Measurements from ENCODE around the gene ELMO2. TPM values are rescaled to one million over a fixed set of nuclear protein-coding genes. Genes with fewer than 3 reads are reported as not detected.

ELMO2 gene
- polyA plus RNA-seq, 4 donors = 61.1 to 71.7 (median 67.4) TPM

GRCh38 chr20:46367967-46368901 is 38.2 kb downstream of the ELMO2 start:
- DNase-seq (ENCODE audit: low read depth in 4 of 4, low spot score in 3 of 4) = no peak

GRCh38 chr20:46367234-46367633 is 39.2 kb downstream of the ELMO2 start:
- DNase-seq (ENCODE audit: low read depth in 4 of 4, low spot score in 3 of 4) = no peak

- no peak for DNase-seq (ENCODE audit: low read depth in 4 of 4, low spot score in 3 of 4)
Measured at GRCh38 chr20:46366826-46367225, 39.6 kb downstream of the ELMO2 start.

DNA sequence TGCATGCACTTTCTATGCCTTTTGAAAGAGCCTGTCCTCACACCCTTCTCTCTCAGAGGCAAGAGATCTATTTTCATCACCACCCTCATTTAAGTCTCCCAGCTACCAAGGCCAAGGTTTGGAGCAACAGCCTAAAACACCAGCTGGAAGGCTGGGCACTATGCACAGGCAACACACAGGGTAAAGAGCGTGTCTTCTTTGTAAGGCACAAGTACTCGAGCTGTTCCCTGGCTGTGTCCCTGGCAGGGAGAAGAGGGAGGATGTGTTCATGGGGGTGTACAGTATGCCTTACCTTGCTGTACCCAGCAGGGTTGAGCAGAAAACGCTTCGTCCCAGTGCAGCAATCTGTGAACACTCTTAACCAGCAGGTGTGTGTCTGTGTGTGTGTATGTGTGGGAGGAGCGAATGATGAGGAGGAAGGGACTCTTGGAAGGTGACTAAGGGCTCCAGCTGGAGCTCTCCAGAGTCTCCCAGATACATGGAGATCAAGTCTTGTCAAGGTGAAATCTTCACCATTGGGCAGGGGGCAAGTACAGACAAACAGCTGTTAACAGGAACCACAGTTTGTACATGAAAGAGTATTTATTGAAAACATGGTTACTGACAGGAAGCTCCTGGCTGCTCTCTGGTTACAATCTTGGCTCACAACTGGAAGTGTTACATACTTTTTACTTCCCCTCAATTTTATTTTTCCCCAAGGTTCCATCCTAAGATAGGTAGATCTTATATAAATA is 40.8 kb downstream of the ELMO2 start:
- DNase-seq (ENCODE audit: low read depth in 4 of 4, low spot score in 3 of 4) = no peak

DNA sequence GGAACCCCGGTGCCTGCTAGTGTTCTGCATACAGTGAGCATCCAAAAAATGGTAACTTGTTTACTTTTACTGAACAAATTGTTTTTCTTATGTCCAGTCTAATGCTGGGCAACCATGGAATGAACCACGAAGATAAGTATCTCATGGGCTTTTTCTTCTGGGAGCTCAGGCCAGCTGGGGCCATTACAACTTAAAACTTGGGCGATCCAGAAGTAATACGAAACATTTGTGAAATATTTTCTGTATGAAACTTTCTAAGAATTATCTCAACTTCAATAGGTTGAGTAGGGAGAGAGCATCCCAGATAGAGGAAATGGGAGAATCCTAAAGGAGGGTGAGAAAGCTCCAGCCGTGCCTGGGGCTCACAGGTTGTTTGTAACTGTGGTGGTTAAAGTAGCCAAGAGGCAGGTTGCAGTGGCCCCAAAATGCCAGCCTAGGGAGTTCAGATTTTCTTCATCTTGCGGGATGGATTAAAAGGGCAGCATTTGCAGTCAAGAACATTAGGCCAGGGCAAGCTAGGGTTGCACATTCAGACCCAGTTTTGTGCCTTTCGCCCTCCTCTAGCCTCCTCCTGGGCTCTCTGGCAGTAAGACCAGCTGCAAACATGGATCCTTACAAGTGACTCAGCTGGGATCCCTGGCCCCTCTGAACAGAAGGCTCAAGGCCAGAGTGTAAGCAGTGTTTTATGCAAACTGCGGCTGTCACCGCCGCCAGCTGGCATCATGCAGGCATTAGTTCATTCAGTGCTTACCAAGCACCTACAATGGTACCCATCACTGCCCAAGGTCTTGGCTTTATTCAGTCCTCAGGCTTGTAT is 41.5 kb downstream of the ELMO2 start:
- DNase-seq (ENCODE audit: low read depth in 4 of 4, low spot score in 3 of 4) = no peak

DNA sequence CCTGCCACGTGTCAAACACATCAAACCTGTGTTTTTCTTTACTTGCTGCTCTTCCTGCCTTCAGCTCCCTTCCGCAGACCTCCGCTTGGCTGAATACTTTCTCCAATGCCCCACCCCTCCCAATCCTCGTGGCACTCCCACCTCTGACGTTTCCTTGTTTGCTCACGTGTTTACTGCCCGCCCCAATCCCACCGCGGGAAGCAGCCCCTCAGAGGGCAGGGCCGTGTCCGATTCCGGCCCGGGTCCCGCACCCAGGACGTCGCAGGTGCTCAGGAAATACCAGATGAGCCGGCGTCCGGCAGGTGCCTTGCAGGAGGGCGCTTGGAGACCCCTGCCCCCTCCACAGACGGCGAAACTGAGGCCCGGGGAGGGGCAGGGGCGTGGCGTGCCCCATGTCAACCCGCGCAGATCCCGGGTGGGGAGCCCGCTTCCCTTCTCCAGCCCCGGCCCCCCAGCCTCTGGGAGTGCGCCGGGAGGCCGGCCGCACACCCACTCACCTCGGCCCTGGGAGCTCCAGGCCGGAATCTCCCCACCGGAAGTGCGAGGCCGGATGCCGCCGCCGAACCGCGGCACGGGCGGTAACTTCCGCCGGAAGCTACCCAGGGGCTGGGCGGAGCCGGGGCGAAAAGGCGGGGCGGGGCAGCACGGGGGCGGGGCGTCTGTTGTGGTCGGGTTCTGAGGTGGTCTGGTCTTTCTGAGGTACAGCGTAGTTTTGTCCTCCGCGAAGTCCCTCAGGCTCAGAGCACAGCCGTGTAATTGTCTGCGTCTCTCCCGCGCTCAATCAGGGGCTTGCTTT is 42.3 kb downstream of the ELMO2 start:
- peak; percentile 66 to 76 (median 76) for DNase-seq (ENCODE audit: low read depth in 4 of 4, low spot score in 3 of 4)

DNA sequence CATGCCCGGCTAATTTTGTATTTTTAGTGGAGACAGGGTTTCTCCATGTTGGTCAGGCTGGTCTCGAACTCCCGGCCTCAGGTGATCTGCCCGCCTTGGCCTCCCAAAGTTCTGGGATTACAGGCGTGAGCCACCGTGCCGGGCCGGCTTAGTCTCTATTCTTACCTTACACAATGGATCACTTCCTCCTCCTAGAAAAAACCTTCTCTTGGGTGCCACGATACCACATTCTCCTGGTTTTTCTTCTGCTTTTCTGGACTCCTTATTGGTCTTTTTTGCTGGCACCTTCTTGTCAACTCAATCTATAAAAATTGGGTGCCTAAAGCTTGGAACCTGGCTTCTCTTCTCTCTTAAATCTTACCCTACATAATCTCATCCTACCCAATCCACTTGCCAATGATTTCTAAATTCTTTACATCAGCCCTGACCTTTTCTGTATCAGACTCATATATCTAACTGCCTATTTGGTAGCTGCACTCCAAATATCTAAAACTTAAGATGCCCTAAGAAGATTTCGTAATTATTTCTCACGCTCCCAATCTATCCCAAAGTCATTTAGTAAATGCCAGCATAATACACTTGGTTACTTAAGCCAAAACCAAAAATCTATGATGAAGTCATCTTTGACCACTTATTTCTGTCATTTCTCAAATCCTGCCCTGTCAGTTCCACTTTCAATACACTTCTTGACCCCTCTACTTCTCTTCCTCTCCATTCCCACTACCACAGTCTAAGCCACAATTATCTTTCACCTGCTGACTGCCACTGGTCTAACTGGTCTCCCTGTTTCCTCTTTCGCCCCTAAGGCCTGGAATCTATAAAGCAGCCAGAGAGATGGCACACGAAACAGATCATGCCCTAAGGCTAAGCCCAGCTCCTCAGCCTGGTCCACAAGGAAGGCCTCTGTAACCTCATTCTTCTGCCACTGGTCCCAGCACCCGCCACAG is 43.2 kb downstream of the ELMO2 start:
- DNase-seq (ENCODE audit: low read depth in 4 of 4, low spot score in 3 of 4) = no peak

DNA sequence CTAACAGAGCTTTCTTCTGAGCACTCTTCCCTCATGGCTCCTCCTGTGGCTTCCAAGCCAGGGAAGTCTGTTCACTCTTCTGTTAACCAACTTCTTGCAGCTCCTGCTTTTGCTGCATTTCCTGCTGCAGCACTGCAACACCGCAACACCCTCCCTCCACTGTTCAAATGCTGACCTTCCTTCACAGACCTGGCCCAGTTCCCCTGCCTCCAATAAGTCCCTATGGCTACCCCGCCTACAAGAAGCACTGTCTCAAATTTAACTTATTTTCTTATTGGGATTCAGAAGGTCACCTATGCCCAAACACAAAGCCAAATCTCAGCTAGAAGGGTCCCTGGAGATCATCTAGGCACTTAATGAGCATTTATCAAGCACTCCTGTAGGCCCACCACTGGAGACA is 44.6 kb downstream of the ELMO2 start:
- no peak for DNase-seq (ENCODE audit: low read depth in 4 of 4, low spot score in 3 of 4)

DNA sequence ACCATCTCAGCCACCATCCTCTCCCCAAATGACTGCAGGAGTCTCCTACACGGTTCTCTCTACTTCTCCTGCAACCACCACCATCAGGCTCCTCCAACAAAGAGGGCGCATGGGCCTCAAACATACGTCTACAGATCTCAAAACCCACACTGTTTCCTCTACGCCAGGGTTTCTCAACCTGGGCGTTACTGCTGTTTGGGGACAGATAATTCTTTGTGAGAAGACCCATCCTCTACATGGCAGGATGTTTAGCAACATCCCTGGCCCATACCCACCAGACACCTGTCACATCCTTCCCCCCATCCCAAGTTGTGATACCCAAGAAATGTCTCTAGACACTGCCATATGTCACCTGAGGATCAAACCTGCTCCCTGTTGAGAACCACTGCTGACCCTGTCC is 45.0 kb downstream of the ELMO2 start:
- DNase-seq (ENCODE audit: low read depth in 4 of 4, low spot score in 3 of 4) = no peak

DNA sequence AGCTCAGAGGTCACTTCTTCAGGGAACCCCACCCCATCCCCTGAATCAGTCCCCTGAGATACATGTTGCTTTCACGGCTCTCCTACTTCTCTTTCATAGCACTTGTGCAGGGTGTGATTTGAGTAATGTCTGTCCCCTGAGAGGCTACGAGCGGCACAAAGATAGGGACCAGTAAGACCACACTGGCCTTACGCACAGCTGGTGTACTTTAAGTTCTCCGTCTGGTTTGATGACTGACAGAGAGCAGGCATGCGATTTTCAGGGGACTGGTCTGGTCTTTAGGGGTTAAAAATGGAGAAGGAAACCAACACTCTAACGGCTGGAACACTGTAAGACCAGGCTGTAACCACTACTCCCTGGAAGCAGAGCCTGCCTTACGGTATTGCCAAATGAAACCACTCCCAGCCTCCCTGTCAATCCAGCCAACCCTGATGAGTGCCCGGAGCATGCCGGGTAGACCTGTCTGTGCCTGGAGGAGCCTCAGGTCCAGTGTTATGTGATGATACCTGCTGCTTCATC is 47.1 kb downstream of the ELMO2 start:
- DNase-seq (ENCODE audit: low read depth in 4 of 4, low spot score in 3 of 4) = no peak

DNA sequence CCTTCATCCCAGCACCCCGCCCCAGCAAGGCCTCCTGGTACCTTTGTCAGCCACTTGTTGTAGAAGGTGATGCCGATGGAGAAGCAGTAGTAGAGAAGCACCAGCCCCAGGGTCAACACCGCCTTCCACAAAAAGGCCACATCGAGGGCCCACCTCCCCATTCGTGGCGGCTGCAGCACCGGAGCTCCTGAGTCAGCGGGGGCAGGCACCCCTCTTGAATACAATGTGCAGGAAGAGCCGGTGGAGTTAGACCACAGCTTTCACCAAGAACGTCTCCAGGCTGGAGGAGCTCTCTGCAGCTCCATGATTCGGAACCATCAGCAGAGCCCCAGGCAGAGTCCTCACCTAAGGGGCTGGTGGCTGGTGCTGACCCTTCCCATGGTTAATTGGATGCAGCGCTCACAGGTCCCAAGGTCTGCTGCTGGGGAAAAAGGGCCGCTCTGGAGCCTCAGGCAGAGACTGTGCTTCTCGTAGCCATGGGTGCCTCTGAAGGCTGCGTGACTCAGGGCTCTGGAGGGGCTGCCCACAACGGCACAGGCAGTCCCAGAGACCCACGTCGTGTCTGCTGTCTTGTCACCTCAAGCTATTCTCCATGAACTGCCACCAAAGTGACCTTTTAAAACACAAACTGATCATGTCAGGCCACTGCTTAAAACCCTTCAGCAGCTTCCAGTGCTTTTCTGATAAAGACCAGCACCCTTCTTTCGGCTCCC is 47.9 kb downstream of the ELMO2 start:
- DNase-seq (ENCODE audit: low read depth in 4 of 4, low spot score in 3 of 4) = no peak

DNA sequence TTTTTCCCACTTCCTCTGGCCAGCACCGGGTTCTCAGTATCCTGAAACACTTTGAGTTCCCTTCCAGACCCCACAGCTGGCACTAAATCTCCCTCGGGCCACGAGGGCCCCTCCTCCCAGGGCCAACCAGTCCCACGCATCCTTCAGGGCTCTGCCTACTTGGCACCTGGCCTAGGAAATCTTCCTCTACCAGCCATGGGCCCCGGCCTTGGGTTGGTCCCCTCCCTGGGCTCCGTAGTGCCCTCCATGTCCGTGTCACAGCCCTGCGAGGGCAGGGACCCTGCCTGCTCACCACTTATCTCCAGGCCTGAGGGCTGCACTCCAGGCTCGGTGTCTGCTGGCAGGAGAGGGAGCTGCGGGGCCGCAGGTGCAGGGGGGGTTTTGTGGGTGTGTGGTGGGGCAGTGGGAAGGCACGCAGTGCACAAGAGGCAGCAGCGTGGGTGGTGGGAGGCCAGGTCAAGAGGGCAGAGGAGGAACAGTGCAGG is 49.3 kb downstream of the ELMO2 start:
- DNase-seq (ENCODE audit: low read depth in 4 of 4, low spot score in 3 of 4) = no peak

DNA sequence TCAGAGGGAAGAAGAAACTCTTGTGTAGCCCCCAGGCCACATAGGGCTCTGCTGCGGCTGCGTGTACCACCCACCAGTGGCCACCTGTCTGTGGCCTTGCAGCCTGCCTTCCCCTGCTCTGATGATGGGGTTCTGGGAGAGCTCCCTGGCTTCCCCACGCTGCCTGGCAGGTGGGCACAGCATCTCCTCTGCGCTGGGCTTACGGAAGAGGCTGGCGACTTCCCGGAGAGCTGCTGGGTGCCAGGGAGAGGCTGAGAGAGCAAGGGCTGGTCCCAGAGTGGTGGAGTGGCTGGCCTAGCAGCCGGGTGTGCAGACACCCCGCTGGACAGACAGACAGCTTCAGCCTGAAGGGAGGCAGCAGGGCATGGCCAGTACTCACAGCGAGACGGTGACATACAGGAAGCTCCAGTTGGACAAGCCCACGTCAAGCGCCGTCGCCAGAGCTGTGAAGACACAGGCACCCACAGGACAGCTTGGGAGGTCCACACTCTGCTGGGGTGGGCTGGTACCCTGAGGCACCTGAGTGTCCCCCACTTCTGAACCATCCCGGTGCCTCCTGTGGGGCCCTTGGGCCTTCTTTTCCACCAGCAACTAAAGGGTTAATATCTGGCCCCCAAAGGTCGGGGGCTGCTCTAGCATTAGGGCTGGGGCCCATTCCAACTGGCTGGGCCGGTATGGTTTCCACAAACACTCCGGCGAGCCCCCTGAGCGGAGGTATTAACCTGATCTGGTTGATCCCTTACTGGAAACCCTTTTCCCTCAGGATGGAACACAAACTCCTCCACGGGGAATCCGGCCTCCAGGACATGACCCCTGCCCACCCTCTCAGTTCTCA is 50.0 kb downstream of the ELMO2 start:
- DNase-seq (ENCODE audit: low read depth in 4 of 4, low spot score in 3 of 4) = no peak

DNA sequence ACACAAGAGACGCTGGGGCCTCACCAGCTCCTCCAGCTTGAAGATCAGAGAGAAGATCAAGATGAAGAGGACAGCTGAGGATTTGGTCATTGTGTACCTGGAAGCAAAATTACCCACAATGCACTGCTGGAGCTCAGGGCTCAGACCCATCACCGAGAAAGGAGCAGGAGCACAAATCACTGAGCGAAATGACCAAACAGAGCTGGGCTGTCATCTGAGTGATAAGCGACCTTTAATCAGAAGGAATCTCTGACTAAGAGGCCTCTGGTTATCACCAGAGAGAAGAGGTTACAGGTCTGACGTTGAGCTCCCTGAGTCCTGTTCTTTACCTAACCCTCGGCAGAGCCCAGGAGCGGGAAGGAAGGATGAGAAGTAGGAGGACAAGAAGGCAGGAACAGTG is 50.6 kb downstream of the ELMO2 start:
- DNase-seq (ENCODE audit: low read depth in 4 of 4, low spot score in 3 of 4) = no peak

DNA sequence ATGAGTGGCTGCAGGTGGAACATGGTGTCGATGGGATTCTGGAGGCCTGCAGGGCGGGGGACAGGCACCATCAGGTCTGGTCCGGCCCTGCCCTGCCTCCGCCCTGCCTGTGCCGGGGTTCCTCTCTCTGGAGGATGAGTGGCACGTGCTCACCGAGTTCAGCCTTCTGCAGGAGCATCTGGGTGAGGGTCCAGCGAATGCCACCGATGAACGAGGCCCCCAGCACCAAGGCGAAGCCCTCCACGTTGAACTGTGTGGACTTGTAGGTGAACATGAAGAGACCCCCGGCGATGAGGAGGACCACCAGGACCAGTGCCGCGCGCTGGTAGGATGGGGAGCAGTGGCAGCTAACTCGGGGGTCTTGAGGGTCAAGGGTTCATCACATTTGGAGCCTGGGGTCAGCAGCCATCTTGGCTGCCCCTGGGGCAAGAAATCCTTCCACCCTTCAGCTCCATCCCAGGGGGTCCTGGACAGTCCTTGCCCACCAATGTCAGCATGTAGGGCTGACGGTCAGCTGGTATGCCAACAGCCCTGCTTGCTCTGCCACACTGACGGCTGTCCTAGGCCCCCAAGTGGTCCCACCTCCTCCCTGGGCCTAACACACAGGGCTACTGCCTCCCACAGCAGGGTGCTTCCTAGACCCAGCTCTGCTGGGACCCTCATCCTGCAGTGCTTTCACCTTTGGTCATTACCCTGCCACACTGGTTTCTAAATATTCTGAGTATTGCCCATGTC is 51.3 kb downstream of the ELMO2 start:
- no peak for DNase-seq (ENCODE audit: low read depth in 4 of 4, low spot score in 3 of 4)

DNA sequence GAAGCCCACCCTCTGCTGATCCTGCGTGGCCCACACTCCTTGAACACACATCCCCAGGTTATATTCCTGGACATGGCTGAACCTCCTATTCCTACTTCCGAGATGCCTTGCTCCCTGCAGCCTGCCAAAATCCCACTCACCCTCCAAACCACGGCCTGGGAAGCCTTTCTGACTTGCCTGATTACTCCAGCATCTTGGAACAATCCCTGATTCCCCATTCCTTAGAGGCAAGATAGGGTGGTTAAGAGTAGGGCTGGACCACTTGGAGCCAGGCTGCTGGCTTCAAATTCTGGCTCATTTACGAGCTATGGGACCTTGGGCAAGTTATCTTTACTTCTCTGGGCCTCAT is 52.2 kb downstream of the ELMO2 start:
- DNase-seq (ENCODE audit: low read depth in 4 of 4, low spot score in 3 of 4) = no peak

All from left renal pelvis (tissue), 4 donors.